GM19025 (cell line): ENCODE data around the gene GRAP2.

Source experiments
- ATAC-seq: cut with Tn5 transposase; IDR thresholded peaks from one replicate; pipeline ENCODE4 v1.9.1; 2021; ENCODE audit warnings: mild to moderate bottlenecking, low read depth, moderate library complexity; ENCODE audit not compliant: unreplicated experiment

GRAP2 gene

DNA sequence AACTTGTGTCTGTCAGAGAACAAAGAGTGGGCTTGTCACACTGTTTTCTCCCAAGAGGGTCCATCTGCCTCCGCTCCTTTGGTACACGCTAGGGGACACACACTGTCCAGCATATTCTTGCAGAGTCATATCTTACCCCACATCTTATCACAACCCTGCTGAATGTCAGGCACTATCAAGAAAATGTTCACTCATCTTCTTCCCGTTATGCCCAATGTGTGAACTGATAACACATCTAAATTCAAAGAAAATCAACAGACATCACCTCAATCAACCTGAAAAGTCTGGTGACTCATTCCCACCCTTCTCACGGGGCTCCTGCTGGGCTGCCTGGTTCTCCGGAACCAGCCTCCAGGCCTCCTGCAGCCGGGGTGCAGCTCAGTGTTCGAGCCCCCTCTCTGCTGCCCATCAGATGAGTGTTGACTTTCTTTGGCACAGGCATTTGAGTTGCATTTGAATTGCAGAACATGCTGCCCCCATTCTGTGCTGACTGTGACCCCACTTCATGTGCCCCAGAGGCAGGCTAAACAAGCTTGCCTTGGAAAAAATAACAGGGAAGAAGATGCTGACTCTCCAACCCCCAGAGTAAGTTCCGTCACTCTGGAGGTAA is 19.4 kb downstream of the GRAP2 start:
- ATAC-seq, result no peak

DNA sequence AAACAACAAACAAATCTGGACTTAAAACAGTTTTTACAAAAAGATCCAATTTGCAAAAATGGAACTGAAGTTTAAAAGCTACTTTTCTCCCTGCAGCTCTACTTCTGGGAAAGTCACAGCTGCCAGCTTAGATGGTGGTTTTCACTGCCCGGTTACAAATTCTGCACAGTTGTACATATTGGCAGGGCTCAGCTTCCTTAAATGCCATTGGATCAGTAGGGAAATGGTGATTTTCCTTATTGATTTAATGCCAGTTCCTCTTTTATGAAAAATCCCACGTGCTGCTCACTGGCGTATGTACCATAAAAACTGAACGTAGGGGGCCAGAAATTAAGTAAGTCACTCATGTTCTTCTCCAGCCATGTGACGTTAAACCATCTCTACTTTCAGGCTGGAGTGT is 22.8 kb downstream of the GRAP2 start:
- ATAC-seq, result no peak

DNA sequence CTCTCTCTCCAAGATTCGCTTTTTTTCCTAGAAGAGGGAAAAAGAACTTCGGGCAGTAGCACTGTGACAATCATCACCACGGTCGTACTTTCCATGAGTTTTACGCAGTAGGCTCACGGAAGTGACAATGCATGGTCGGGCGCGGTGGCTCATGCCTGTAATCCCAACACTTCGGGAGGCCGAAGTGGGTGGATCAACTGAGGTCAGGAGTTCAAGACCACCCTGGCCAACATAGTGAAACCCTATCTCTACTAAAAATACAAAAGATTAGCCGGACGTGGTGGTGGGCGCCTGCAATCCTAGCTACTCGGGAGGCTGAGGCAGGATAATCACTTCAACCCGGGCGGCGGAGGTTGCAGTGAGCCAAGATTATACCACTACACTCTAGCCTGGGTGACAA is 23.4 kb downstream of the GRAP2 start:
- no peak for ATAC-seq

DNA sequence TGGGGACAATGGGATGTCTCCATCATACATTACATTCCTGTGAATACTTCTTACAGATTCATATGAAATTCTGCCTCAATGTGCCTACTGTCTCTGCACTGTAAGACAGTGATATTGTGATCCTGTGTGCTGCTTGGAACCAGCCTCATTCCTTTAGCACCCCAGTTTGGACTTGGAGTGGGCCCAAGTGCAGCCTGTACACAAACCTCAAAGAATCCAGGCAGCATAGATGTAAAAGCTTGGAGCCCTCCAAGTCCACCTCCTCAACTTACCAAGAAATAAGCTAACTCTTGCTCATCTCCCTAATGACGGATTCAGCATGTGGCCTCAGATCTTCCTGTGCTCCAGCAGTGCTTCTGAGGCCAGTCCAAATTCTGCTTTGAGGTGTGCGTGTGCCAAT is 24.4 kb downstream of the GRAP2 start:
- no peak for ATAC-seq

GRCh38 chr22:39925909-39926679 is 25.2 kb downstream of the GRAP2 start:
- no peak for ATAC-seq

DNA sequence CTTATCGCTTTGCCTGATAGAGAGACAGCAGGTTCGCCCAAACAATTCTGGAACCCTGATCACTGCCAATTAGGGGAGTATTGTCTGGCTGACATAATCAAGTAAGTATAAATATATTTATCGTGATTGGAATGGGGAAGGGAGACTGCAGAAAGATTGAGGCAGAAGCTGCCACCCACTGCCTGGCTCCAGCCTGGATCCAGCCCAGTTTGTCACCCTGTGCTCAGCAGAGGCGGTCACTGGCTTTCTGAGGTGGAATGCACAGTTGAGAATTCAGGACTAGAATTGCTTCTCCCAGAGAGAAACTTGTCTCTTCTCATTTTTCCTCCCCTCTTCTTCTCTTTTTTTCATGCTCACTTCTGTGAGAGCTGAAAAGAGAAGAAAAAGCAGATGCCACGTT is 25.9 kb downstream of the GRAP2 start:
- ATAC-seq, result no peak

GRCh38 chr22:39927544-39927943 is 26.7 kb downstream of the GRAP2 start:
- ATAC-seq, result no peak

DNA sequence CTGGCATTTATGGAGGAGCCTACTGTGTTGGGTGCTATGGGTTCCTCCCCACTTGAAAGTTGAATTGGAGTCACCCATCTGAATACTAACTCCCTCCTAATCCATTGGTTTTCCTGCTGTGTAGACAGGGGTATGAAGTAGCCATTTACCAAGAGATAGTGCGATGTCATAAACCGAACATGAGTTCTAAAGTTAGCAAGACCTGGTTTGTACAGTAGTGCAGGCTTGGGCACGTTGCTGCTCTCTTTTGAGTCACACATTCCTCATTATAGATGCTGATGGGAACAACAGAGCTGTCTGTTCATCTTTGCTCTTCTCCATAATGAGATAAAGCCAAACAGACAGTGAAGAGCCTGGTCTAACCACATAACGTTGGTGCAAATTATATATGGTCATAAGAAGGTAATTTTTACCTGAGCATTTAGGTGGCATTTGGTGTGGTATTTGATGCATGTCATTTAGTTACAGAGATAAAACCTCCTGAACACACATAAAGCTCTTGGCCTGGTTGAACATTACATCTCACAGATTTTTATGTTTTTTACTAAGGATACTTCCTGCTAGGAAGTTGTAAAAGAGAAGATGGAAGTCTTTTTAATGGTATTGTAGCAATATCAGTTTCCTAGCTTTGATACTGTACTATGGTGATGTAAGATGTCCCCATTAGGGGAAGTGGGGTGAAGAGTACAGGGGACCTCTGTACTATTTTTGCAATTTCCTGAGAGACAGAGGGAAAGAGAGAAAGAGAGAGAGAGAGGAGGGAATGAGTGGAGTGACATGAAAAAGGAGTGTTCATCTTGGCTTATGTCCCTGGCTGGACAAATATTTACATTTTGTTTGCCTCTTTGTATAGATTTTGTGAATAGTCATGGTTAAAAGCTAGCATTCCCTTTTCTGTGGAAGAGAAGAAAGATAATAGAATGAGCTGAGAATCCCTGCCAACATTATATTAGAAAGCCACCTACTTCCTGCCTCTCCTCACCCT is 27.9 kb downstream of the GRAP2 start:
- no peak for ATAC-seq

DNA sequence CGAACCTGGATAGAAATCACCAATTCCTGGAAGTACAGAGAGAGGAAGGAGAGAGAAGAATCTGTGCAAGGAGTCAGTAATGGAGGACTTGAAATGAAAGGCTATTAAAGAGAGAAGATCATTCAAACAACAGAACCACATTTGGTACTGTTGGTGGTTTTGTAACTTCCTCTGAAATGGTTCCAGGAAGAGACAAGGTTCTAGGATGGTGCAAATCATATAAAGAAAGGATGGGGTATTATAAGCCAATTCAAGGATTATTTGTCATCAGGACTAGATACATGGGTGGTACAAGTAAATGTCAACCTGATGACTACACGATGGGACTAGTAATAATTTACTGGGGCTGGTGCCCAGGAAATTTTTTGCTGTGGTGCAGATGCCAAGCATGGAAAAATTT is 30.4 kb downstream of the GRAP2 start:
- no peak for ATAC-seq

GRCh38 chr22:39932166-39932565 is 31.3 kb downstream of the GRAP2 start:
- ATAC-seq, result no peak

GRCh38 chr22:39932918-39933649 is 32.2 kb downstream of the GRAP2 start:
- no peak for ATAC-seq

- no peak for ATAC-seq
These were observed 32.9 kb downstream of the GRAP2 start for GRCh38 chr22:39933741-39934140.

GRCh38 chr22:39935116-39935515 is 34.2 kb downstream of the GRAP2 start:
- ATAC-seq, result no peak

DNA sequence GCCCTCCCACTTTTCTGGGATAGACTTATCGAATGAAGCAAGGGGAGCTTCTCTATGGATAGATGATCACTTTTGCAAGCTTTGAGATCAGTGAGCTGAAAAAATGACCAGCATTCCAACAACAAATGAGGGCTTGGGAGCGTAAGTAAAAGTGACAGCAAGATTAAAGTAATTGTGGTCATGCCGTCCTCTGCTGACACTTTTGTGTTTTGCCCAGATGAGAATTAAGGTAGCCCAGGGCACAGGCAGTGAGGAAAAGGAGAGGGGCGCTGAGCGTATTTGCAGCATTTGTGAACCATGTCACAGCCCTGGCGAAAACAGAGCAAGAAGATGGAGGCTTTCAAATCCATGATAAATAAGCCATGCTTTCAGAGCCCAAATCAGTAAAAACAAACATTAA is 34.7 kb downstream of the GRAP2 start:
- no peak for ATAC-seq

DNA sequence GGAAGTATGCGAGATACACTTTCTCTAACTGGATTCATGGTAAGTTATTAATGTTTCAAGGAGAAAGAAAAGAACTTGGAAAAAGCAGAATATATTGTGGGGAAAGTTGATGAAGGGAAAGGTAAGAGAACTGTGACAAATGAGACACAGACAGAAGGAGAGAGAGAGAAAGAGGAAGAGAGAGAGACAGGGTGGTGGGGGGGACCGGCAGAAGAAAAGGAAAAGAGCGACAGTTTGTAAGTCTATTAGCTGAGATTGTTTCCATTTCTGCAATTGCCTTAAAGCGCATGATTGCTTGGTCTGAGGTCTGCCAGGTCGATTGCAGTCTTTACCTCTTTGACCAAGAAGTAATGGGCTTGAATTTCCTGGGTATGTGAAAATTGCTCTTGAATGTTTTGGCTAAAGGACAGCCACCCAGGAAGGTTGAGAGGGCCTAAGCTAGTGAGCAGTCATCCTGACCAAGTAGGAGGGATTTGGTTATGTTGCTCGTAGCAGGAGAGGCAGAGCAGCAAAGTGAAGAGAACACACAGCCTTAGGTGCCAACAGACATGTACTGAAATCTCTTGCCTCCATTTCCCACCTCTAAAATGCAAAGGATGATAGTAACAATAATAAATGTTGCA is 35.8 kb downstream of the GRAP2 start:
- no peak for ATAC-seq

DNA sequence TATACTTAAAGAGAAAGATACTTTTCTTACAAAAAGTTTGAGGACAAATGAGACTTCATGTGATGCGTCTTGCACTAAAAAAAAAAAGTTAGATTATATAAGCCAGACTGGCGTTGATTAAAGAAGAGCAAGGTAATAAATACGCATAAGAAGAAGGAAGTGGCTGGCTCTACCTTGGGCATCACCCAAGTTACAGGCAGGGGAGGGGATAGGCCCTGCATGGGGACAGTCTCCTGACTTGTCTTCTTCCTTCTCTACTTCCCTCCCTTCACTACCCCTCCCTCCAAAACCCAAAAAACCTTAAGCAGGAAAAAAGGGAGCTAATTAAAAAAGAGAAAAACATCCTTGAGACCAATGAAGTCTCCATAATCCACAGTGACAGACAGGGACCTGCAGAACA is 37.0 kb downstream of the GRAP2 start:
- ATAC-seq, result no peak

DNA sequence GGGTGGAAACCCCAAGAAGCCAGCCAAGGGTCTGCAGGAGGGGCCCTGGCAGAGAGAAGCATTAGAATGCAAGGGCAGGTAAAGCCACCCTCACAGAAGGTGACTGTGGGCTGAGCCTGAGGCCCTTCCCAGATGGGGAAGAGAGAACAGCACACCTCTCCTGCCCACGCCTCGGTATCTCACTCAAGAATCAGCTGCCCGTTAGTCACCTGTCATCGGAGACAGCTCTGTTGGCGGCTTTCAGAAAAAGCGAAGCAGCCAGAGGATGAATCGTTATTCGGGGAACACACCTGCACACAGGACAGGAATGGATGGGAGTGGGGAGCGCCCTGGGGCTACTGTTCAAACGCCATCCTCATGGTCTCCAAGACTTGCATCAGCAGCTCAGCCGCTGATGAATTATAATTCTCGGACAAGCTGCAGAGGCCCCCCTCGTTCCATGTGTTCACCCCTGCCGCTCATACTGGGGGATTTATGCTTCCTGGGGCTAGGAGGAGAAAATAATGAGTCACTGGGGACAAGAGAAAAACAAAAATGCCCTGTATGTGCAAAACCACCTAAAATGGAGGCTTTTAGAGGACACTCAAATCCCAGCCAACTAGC is 37.7 kb downstream of the GRAP2 start:
- ATAC-seq, result no peak

DNA sequence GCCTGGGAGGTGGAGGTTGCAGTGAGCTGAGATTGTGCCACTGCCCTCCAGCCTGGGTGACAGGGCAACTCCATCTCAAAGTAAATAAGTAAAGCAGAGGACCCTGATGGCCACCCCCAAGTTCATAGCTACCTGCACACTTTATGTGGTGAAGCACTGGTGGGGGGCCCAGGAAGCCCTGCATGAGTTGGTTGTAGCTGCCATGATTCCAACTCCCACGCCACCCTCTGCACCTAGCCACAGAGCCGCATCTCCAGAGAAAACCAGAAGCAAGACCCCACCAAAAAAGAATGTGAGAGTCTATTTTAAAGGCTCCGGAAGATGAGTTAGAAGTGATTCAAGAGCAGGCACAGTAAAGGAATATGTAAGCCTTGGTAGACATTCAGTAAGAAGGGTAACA is 38.9 kb downstream of the GRAP2 start:
- ATAC-seq, result no peak

DNA sequence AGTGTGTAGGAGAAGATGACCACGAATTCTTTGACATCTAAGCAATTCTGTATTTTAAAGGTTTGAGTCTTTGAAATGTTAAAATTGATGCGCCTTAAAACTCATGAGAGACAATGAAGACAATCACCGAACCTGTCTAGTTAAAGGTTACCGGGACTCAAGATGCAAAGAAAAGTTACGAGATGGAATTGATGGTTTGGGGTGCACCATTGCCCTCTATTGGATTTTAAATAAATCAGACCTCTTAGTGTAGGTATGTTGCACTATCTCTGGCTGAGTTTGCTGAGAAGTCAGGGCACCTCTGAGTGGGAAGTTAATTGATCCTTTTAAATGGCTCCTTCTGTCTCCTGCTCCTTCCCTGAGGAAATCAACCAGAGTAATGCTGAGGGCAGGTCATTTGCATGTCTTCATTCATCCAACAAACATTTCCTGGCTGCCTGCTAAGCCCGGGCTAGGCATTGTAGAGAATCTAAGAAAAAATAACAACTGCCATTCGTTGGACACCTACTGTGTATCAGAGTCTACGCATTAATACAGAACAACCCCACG is 39.9 kb downstream of the GRAP2 start:
- no peak for ATAC-seq
